GM03348 (cell line): ENCODE results near the gene ACAN.

Experiments used
- DNase-seq: peaks from one replicate; pipeline ENCODE4 v3.0.0; 2012; ENCODE audit warnings: low spot score

The ACAN gene

DNA sequence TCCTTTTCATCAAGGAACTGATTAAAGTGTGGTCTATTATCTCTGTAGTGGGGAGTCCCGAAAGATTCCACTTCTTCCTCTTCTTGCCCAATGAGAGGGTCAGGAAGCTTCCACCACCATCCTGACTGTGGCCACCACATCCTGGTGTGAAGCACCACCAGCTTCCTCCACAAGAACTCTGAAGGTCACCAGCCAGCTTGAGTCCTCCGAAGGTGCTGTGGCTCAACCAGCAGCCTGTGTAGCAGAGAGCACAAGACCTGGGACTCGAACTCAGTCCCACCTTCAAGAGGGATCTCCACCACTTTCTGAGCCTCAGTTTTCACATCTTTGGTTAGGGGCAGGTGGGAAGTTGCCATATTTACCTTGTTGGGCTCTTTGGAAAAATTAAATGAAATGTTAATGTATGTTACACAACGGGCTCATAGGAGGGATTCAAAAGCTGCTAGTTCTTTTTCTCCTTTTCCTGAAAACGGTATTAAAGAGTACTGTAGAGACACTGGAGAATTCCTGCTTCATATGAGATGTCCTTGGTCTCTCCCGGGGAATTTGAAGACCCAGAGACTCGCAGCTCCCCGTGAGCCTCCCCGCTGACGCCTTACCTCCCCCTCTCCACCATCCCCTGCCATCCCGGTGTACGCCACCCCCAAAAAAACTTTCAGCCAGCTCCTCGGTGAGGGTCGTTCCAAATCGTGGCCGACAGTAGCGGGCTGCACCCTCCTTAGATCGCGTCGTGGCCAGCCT is 816 bp upstream of the ACAN start:
- no peak for DNase-seq

DNA sequence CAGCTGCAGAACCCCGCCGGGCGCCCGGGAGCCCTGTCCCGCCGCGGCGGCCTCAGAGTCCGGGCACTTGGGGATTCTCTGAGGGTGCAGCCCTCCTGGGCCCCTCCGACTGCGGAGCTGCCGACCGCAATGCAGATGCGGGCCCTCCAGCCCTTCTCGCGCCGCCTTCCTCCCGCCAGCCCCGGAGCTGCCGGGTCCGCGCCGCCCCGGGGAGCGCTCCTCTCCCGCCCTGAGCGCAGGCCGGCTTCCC is 320 bp upstream of the ACAN start:
- peak; percentile 39 for DNase-seq

DNA sequence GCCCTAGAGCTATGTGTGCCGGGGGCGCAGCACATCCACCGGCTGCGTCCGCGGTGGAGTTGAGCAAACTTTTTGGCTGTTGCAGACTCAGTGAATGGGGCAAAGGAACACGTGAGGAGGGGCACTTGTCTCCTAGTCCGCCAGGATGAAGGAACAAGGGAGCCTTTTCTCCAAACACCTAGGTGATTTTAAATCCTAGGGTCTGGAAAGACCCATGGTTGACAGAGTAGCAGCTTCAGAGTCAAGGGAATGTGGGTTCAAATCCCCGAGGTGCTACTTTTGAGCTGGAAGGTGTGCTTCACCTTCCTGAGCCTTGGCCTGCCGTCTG is 648 bp downstream of the ACAN start:
- DNase-seq = no peak

- peak; percentile 23 for DNase-seq
Observed at GRCh38 chr15:88804257-88804656, 1.0 kb downstream of the ACAN start.

DNA sequence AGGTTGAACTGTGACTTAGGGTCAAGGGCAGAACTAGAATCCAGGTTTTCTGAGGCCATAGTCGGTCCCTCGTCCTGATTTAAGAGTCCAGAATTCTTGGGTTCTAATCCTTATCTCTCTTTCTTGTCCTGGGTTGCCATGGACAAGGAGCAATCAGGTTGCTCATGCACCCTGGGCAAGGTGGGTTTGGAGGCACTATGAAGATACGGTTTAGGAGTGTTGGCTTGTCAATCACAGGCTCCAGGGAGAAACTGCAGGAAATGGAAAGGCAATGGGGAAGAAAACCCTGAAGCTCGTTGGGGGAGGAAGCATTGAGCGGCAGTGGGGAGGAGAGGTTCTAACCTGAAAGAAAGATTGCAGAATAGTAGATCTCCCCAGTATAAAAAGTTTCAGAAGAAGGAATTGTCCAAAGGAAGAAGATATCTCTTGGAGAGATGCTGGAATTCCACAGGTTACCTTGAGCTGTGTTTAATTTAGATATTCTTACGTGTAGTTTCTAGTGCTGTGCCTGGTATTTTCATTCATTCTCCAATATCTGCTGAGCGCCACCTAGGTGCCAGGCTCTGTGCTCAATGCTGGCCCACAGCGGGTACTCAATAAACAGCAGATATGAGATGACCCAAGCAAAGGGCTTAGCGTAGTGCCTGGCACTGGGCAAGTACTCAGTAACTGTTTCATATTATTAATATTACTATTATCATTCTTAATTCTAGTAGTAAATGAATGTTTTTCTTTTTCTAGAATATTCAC is 2.0 kb downstream of the ACAN start:
- DNase-seq = no peak

GRCh38 chr15:88810446-88810845 is 7.2 kb downstream of the ACAN start:
- DNase-seq = peak; percentile 44

GRCh38 chr15:88812133-88812532 is 8.9 kb downstream of the ACAN start:
- no peak for DNase-seq

DNA sequence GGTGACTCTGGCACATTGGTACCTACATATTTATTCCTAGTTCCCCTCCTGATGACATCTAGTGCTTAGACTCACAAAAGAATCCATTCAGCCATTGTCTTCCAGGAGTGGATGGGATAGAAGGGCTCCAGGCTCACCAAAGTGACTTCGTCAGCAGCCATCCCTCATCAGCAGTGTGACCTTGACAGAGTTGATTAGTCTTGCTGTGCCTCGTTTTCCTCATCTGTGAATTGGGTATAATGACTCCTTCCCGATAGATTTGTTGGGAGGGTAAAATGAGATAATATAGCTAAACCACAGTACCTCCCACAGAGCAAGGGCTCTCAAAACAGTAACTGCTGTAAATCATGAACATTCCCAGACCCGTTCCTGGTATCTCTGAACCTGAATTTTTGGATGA is 10.7 kb downstream of the ACAN start:
- DNase-seq = no peak

DNA sequence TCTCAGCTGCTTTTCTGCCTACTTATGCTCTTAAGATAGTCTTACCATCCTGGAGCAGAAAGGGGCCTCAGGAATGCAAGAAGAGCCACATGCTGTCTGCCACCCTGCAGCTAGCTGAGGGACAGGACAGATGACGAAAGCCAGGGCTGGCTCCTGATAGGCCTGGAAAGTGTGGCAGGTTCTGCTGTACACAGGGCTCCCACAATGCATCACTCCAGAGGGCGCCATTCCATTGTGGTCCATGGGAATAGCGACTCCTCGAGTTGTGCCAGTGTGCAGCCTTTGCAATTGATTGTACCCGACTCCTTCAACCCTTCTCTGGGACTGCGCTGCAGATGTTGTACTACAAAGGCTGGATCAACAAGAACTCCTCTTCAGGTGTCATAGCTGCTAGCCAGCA is 11.2 kb downstream of the ACAN start:
- no peak for DNase-seq

GRCh38 chr15:88818920-88819319 is 15.7 kb downstream of the ACAN start:
- no peak for DNase-seq

- no peak for DNase-seq
Observed at GRCh38 chr15:88821993-88822392, 18.8 kb downstream of the ACAN start.

GRCh38 chr15:88828791-88829190 is 25.6 kb downstream of the ACAN start:
- no peak for DNase-seq

DNA sequence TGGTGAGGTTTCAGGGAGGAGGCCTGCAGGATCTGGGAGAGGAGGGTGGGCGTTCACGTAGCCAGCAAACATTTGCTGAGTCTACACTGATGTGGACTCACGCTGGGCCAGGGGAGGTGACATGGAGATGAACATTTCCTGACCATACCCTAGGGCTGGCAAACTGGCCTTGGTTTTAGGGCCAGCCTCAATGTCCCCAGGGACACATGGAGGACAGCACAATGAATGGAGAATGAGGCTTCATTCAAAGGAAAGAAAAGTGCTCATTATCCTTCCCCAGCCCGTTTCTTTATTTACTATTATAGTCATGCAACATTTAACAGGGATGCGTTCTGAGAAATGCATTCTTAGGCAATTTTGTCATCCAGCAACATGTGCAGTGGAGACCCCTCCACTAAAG is 26.8 kb downstream of the ACAN start:
- DNase-seq = no peak

DNA sequence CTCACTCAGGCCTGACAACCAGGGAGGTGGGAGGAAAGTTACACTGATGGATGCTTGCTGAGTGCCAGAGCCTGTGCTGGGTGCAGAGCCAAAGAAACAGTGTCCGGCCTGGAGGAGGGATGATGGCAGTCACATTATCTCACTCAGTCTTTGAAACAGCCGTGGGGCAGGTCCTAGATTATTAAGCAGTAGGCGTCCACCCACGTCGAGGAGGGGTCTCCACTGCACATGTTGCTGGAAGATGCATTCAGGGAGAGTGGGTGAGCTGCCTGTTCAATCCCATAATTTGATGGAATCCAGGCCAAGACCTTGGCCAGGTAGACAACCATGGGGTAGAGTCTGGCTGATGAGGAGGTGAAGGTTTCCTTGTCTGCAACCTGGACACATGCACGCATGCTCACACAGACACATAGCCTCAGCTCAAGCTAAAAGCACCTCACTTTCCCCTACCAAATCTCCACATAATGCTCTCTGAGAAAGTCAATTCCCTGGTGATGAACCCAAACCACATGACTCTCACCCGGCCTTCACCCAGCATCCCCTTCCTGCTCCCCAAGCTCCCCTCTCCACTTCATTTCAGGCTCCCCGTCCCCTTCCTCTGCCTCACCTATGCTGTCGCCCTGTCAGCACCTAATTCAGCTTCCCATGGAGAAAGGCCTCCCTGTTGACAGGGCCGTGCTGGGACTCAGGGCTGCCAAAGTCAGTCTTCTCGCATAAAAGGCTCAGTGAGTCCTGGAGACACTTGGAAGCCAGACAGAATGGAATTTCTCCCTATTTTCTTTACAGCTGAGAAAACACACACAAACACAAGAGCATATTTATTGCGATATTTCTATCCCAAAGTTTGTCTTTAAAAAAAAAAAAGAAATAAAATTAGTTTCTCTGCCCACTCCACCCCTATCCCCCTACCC is 29.8 kb downstream of the ACAN start:
- DNase-seq = no peak

GRCh38 chr15:88833731-88834100 is 30.5 kb downstream of the ACAN start:
- DNase-seq = no peak

- peak; percentile 44 for DNase-seq
Observed at GRCh38 chr15:88834211-88834812, 31.1 kb downstream of the ACAN start.

GRCh38 chr15:88835119-88835518 is 31.9 kb downstream of the ACAN start:
- no peak for DNase-seq

GRCh38 chr15:88835646-88836045 is 32.4 kb downstream of the ACAN start:
- peak; percentile 60 for DNase-seq

DNA sequence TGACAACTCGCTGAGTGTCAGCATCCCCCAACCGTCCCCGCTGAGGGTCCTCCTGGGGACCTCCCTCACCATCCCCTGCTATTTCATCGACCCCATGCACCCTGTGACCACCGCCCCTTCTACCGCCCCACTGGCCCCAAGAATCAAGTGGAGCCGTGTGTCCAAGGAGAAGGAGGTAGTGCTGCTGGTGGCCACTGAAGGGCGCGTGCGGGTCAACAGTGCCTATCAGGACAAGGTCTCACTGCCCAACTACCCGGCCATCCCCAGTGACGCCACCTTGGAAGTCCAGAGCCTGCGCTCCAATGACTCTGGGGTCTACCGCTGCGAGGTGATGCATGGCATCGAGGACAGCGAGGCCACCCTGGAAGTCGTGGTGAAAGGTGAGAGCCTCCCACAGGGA is 35.4 kb downstream of the ACAN start:
- no peak for DNase-seq

DNA sequence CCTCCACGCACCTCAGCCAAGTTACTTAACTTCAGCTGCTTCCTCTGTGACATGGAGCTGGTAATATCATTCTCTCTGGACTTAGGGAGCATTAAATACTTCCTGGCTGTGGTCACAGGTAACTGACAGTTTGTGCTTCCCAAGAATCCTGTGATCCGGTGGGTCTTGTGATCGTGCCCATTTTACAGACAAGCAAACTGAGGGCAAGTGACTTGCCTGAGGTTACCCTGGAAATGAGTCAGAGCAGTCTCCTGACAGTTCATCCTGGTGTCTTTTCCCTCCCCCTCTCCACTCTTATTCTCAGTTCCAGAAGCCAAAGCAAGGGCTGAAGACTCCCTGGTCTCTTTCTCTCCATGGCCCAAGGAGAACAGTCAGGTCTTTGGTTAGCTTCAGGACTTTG is 35.9 kb downstream of the ACAN start:
- DNase-seq = no peak

GRCh38 chr15:88839961-88840360 is 36.7 kb downstream of the ACAN start:
- DNase-seq = no peak

GRCh38 chr15:88841236-88841635 is 38.0 kb downstream of the ACAN start:
- no peak for DNase-seq

GRCh38 chr15:88842156-88842555 is 38.9 kb downstream of the ACAN start:
- no peak for DNase-seq
